ENCODE data around the gene ACVR1B. TPM values are rescaled to one million over a fixed set of nuclear protein-coding genes. Genes with fewer than 3 reads are reported as not detected.

The ACVR1B gene
- total and polyA plus RNA-seq, 2 of the 8 experiments (the other 6 are each of a cell fraction or from before 2014, with no cell fraction given), result 16.0 to 19.2 TPM

- ChIA-PET POLR2A (ENCODE audit: partially characterized antibody) (interaction anchor here (0.6 to 1.6 kb wide), 6 partner anchors 12 to 85 kb away, joined by 3 to 4 read pairs (median 3); no protein-coding TSS in a partner anchor), CTCF (ENCODE audit: partially characterized antibody) (interaction anchor here (0.7 to 2.9 kb wide), 14 partner anchors 11 to 946 kb away, joined by 3 to 15 read pairs (median 4); no protein-coding TSS in a partner anchor)
- peaks cover 0 to 3% (median 2%) of the 10 kb centered on the region in 4 experiments; a peak in 6 of 7 replicates for H3K4me1 ChIP-seq (replicated peaks in 1 of 4; ENCODE audit: control insufficient read depth in 3 of 4, insufficient read depth in 4 of 4, low read length in 3 of 4)
- H4K5ac ChIP-seq (ENCODE audit: insufficient read length, low read depth, low read length), result no peak overlapping the region
- no peak overlapping the region for H3K4me2 ChIP-seq (ENCODE audit: insufficient read depth in 1 of 2, low read depth in 2 of 2, low read length in 2 of 2)
- no peak overlapping the region for H4K8ac ChIP-seq (ENCODE audit: extremely low read depth, insufficient read depth, low read length)
- no peak overlapping the region for H3K56ac ChIP-seq (replicated peaks; ENCODE audit: insufficient read length, low read depth, low read length)
- H2BK5ac ChIP-seq (ENCODE audit: low read depth, low read length), result no peak overlapping the region
- no peak overlapping the region for H2AK5ac ChIP-seq (ENCODE audit: low read depth, low read length)
- no peak overlapping the region for H2BK12ac ChIP-seq (ENCODE audit: low read depth, low read length)
- H3K27me3 ChIP-seq (replicated peaks in 1 of 4; ENCODE audit: control insufficient read depth in 3 of 4, extremely low read depth in 1 of 4, insufficient read depth in 3 of 4, low read length in 3 of 4), result peaks cover 7 to 47% (median 34%) of the 10 kb centered on the region in 4 experiments
- H3K9me3 ChIP-seq (ENCODE audit: insufficient read depth in 2 of 2, low read depth in 1 of 2, low read length in 1 of 2), result peaks cover 0 to 1% of the 10 kb centered on the region in 2 experiments; a peak in 1 of 4 replicates
- H3K79me1 ChIP-seq (ENCODE audit: low read depth, low read length), result no peaks in the 10 kb centered on the region; the same call in 1 of the 2 replicates
- no peak overlapping the region for H2AFZ ChIP-seq (ENCODE audit: low read length)
- H3K23ac ChIP-seq (ENCODE audit: insufficient read length), result no peak overlapping the region
- no peak overlapping the region for H4K91ac ChIP-seq (replicated peaks; ENCODE audit: insufficient read length, low read length)
- H2BK15ac ChIP-seq (ENCODE audit: low read length), result no peak overlapping the region
- no peak for FAIRE-seq
- no peak overlapping the region for H3K27ac ChIP-seq (ENCODE audit: low read depth, low read length)
- H2BK20ac ChIP-seq (ENCODE audit: low read length), result no peak overlapping the region
- no peak overlapping the region for H2BK120ac ChIP-seq (replicated peaks; ENCODE audit: low read depth, low read length)
- H3K14ac ChIP-seq (ENCODE audit: insufficient read length), result no peak overlapping the region
- H3K4me3 ChIP-seq (ENCODE audit: extremely low read depth in 1 of 4, insufficient read depth in 2 of 4, low read depth in 3 of 4, low read length in 4 of 4), result no peak overlapping the region
- peaks cover 4 to 5% of the 10 kb centered on the region in 2 experiments for H4K20me1 ChIP-seq (replicated peaks in 1 of 2; ENCODE audit: control insufficient read depth in 1 of 2, insufficient read depth in 2 of 2, low read length in 2 of 2)
- no peak overlapping the region for H3K18ac ChIP-seq (ENCODE audit: extremely low read depth, low read length)
- no peaks in the 10 kb centered on the region for H3K36me3 ChIP-seq (ENCODE audit: control insufficient read depth in 2 of 4, insufficient read depth in 4 of 4, low read length in 3 of 4)
- WGBS, 2 experiments (ENCODE audit: extremely low coverage in 1 of 2, insufficient coverage in 1 of 2, insufficient read length in 1 of 2, insufficient replicate concordance in 2 of 2, low coverage in 1 of 2, low lambda C conversion rate in 2 of 2, missing lambda C conversion rate in 1 of 2), result 79% methylated on average over 6 of the region's 6 CpGs; no CpG with 5 or more reads in 1 of the 2 experiments
- peaks cover 0 to 18% of the 10 kb centered on the region in 2 experiments; a peak in 2 of 4 replicates for H3K79me2 ChIP-seq (ENCODE audit: control insufficient read depth in 1 of 2, insufficient read depth in 2 of 2, low read length in 2 of 2)
- no peak overlapping the region for H3K9ac ChIP-seq (replicated peaks in 1 of 4; ENCODE audit: extremely low read depth in 1 of 4, low read depth in 3 of 4, low read length in 3 of 4)
- no peak overlapping the region for H3K4ac ChIP-seq (replicated peaks; ENCODE audit: insufficient read length, low read depth, low read length)
- TF ChIP-seq ATF3 (IDR thresholded peaks at IDR 0.05; ENCODE audit: insufficient read depth, low read depth, low read length), result no peak
- DNase-seq (ENCODE audit: low read depth in 1 of 2, low spot score in 2 of 2), result peak in 1 of 2 experiments; percentile 20
- H3K23me2 ChIP-seq (ENCODE audit: low read depth, low read length), result peaks cover 7% of the 10 kb centered on the region; the same call in 1 of the 2 replicates
These were observed 2.0 kb upstream of the ACVR1B start for GRCh38 chr12:51949342-51950030.
